Naive thymus-derived CD4-positive, alpha-beta T cell (primary cell): ENCODE measurements around the gene OR1A1. TPM values are rescaled to one million over a fixed set of nuclear protein-coding genes. Genes with fewer than 3 reads are reported as not detected.
A peak's percentile ranks its signal among the peaks of the same experiment; 100 is the strongest.

Experiments
- ATAC-seq: fragments of 150-1000 bp; cut with Tn5 transposase; 2 replicates; pipeline ENCODE4 v1.10.0; 2021; ENCODE audit warnings: mild to moderate bottlenecking, moderate library complexity
- CTCF ChIA-PET: fragments of 350-600 bp; sonication (Branson Sonifier 250); formaldehyde crosslinking; loops from one replicate; lab custom pipeline; 2021; ENCODE audit warnings: antibody characterized with exemption; lab: Charles Lee
- POLR2A ChIA-PET: fragments of 350-600 bp; sonication (Branson Sonifier 250); formaldehyde crosslinking; loops from one replicate; lab custom pipeline; 2021; ENCODE audit warnings: antibody characterized with exemption, inconsistent platforms; lab: Charles Lee
- DNase-seq, 9 donors: peaks; one replicate each; pipeline versions ENCODE4 v3.0.0 to v3.0.0-alpha.2; 2020 to 2022; ENCODE audit warnings: mixed read lengths in 1 of 9
- H3K27ac ChIP-seq: one replicate; pipeline ENCODE4 v1.7.0; 2013; ENCODE audit warnings: mild to moderate bottlenecking, low read depth, low read length, moderate library complexity
- H3K27me3 ChIP-seq, 2 donors: one replicate each; pipeline ENCODE4 v1.7.0; 2013; ENCODE audit warnings: low read length in 2 of 2, mild to moderate bottlenecking in 2 of 2, moderate library complexity in 2 of 2; ENCODE audit not compliant: control insufficient read depth in 2 of 2, insufficient read depth in 2 of 2
- H3K36me3 ChIP-seq, 3 experiments: 1 replicate in 2 of 3; 2 replicates in 1 of 3; pipeline ENCODE4 v1.7.0; 2013; ENCODE audit warnings: low read length in 3 of 3, mild to moderate bottlenecking in 3 of 3, moderate library complexity in 1 of 3; ENCODE audit not compliant: insufficient read depth in 3 of 3, control insufficient read depth in 2 of 3
- H3K4me1 ChIP-seq, 2 donors: one replicate each; pipeline ENCODE4 v1.7.0; 2013; ENCODE audit warnings: low read length in 2 of 2, mild to moderate bottlenecking in 2 of 2, moderate library complexity in 1 of 2; ENCODE audit not compliant: control insufficient read depth in 2 of 2, insufficient read depth in 2 of 2
- H3K4me3 ChIP-seq: 2 replicates; pipeline ENCODE4 v1.7.0; 2013; ENCODE audit warnings: mild to moderate bottlenecking, low read length
- H3K9me3 ChIP-seq, 3 experiments: 1 replicate in 2 of 3; 2 replicates in 1 of 3; pipeline ENCODE4 v1.7.0; 2013; ENCODE audit warnings: low read length in 3 of 3; ENCODE audit not compliant: control insufficient read depth in 2 of 3
- H3K27ac Mint-ChIP-seq, 9 donors: one replicate each; pipeline ENCODE4 v1.8.0; 2020 to 2022; ENCODE audit warnings: mixed read lengths in 9 of 9, mild to moderate bottlenecking in 8 of 9, moderate library complexity in 5 of 9, inconsistent platforms in 2 of 9
- H3K27me3 Mint-ChIP-seq, 5 donors: one replicate each; pipeline ENCODE4 v1.8.0; 2021 to 2022; ENCODE audit warnings: mixed read lengths in 5 of 5, mild to moderate bottlenecking in 1 of 5
- H3K36me3 Mint-ChIP-seq, 5 donors: one replicate each; pipeline ENCODE4 v1.8.0; 2020 to 2022; ENCODE audit warnings: mixed read lengths in 5 of 5, mild to moderate bottlenecking in 3 of 5, inconsistent platforms in 1 of 5
- H3K4me1 Mint-ChIP-seq, 7 donors: one replicate each; pipeline ENCODE4 v1.8.0; 2020 to 2022; ENCODE audit warnings: mixed read lengths in 7 of 7, mild to moderate bottlenecking in 3 of 7, inconsistent platforms in 1 of 7
- H3K4me3 Mint-ChIP-seq, 10 donors: one replicate each; pipeline ENCODE4 v1.8.0; 2020 to 2022; ENCODE audit warnings: mild to moderate bottlenecking in 10 of 10, mixed read lengths in 10 of 10, moderate library complexity in 6 of 10, inconsistent platforms in 2 of 10
- H3K9me3 Mint-ChIP-seq, 11 donors: one replicate each; pipeline ENCODE4 v1.8.0; 2020 to 2022; ENCODE audit warnings: mixed read lengths in 11 of 11, mild to moderate bottlenecking in 4 of 11, inconsistent platforms in 1 of 11, moderate library complexity in 1 of 11
- intact Hi-C, 2 donors: fragments of 100-400 bp; cut with micrococcal nuclease; formaldehyde crosslinking; loops; one replicate each; pipeline ENCODE4 v1.15.1; 2023
- polyA plus RNA-seq, 2 donors: library from polyadenylated mRNA; unstranded; fragments of 300-500 nt; fragmentation: Illumina TruSeq; gene quantifications; one replicate each; pipeline ENCODE4 v1.2.3, GENCODE V29; 2021
- total RNA-seq, 6 experiments: library from RNA in 5 of 6; stranded (reverse) in 5 of 6; gene quantifications; 1 replicate in 5 of 6; 2 replicates in 1 of 6; pipeline ENCODE4 v1.2.3 and lab custom pipeline; 2021 to 2026

Gene OR1A1, protein sequence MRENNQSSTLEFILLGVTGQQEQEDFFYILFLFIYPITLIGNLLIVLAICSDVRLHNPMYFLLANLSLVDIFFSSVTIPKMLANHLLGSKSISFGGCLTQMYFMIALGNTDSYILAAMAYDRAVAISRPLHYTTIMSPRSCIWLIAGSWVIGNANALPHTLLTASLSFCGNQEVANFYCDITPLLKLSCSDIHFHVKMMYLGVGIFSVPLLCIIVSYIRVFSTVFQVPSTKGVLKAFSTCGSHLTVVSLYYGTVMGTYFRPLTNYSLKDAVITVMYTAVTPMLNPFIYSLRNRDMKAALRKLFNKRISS
- not detected for total RNA-seq
- polyA plus RNA-seq, result not detected
- not detected for total RNA-seq (lab: John Stamatoyannopoulos, UW)

GRCh38 chr17:3207367-3207766, at the start of gene OR1A1:
Gene OR1A1 (plus strand): TSS chr17:3207667. CDS start chr17:3215621, 7,954 bp downstream.
- ATAC-seq, result no peak
- Mint-ChIP-seq H3K4me3 (no peak within 1 kb of the TSS), H3K27me3 (peaks cover 0 to 23% (median 7%) of the 10 kb centered on the region in 5 donors), H3K27ac (no peak within 1 kb of the TSS), H3K4me1 (no peaks in the 10 kb centered on the region), H3K36me3 (peaks cover 0 to 5% (median 0%) of the 10 kb centered on the region in 5 donors), H3K9me3 (peaks cover 0 to 25% (median 9%) of the 10 kb centered on the region in 11 donors)
- ChIA-PET CTCF (no interaction called here), POLR2A (no interaction called here)
- intact Hi-C loops, result no loop called here
- Histone ChIP-seq H3K9me3 (no peaks in the 10 kb centered on the region), H3K27me3 (no peaks in the 10 kb centered on the region), H3K4me1 (no peaks in the 10 kb centered on the region), H3K27ac (no peak within 1 kb of the TSS), H3K4me3 (no peak within 1 kb of the TSS), H3K36me3 (no peaks in the 10 kb centered on the region)
- no peak for DNase-seq

DNA sequence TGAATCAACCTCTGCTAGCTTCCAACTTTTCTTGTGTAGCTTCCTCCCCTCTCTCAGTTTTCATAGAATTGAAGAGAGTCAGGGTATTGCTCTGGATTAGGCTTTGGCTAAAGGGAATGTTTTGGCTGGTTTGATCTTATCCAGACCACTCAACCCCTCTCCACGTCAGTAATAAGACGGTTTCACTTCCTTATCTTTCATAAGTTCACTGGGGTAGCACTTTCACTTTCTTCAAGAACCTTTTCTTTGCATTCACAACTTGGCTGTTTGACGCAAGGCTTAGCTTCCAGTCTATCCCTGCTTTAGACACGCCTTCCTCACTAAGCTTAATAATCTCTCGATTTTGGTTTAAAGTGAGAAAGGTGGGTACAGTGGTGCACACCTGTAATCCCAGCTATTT, 39.9 kb upstream of the OR1A1 start:
- Mint-ChIP-seq H3K4me3 (peak overlapping the region in 1 of 10 donors; percentile 21), H3K9me3 (peaks cover 0 to 26% (median 10%) of the 10 kb centered on the region in 11 donors), H3K4me1 (no peaks in the 10 kb centered on the region), H3K36me3 (peaks cover 0 to 11% (median 4%) of the 10 kb centered on the region in 5 donors), H3K27me3 (peaks cover 0 to 34% (median 26%) of the 10 kb centered on the region in 5 donors), H3K27ac (no peak overlapping the region)
- no peaks in the 10 kb centered on the region for H3K27me3 ChIP-seq
- intact Hi-C loops, result no loop called here
- H3K9me3 ChIP-seq, result peaks cover 0 to 13% (median 0%) of the 10 kb centered on the region in 3 experiments
- POLR2A ChIA-PET, result no interaction called here
- CTCF ChIA-PET, result no interaction called here
- ATAC-seq, result peak; percentile 47
- no peaks in the 10 kb centered on the region for H3K4me1 ChIP-seq
- H3K4me3 ChIP-seq, result no peak overlapping the region
- no peak overlapping the region for H3K27ac ChIP-seq
- DNase-seq, result no peak
- no peaks in the 10 kb centered on the region for H3K36me3 ChIP-seq

- no peak overlapping the region for H3K4me3 ChIP-seq
- H3K36me3 ChIP-seq, result no peaks in the 10 kb centered on the region
- ChIA-PET POLR2A (no interaction called here), CTCF (no interaction called here)
- ATAC-seq (no peak), DNase-seq (no peak)
- H3K4me1 Mint-ChIP-seq, result no peaks in the 10 kb centered on the region
- H3K9me3 Mint-ChIP-seq, result peaks cover 0 to under 1% (median 0%) of the 10 kb centered on the region in 11 donors
- no peak overlapping the region for H3K27ac Mint-ChIP-seq
- H3K9me3 ChIP-seq, result no peaks in the 10 kb centered on the region
- peaks cover 0 to under 1% (median 0%) of the 10 kb centered on the region in 5 donors for H3K36me3 Mint-ChIP-seq
- no peaks in the 10 kb centered on the region for H3K27me3 ChIP-seq
- peaks cover 4 to 28% (median 18%) of the 10 kb centered on the region in 5 donors for H3K27me3 Mint-ChIP-seq
- no peaks in the 10 kb centered on the region for H3K4me1 ChIP-seq
- H3K27ac ChIP-seq, result no peak overlapping the region
- H3K4me3 Mint-ChIP-seq, result no peak overlapping the region
- intact Hi-C loops, result no loop called here
Observed at GRCh38 chr17:3189961-3190360, 17.5 kb upstream of the OR1A1 start.

DNA sequence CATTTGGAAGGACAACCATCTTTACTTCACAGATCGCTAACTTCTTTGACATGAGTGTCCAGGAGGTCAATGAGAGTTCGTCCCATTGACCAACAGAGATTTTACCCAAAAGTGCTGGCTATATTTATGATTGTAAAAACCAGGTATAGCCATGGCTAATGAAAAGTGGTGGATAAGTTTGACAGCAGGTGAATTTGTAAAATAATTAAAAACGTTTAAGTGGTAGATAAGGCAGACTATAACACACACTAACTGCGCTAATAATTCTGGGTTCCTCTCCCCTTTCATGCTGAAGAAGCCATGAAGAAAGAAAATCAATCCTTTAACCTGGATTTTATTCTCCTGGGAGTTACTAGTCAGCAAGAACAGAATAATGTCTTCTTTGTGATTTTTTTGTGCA, 10.2 kb upstream of the OR1A1 start, which contains the start of gene OR1A2:
OR1A2 (plus strand) TSS at position 301 of the 400 bp plus-strand sequence; CDS start at position 301, 0 bp downstream.
- Mint-ChIP-seq H3K4me3 (no peak within 1 kb of the TSS), H3K27ac (no peak within 1 kb of the TSS), H3K27me3 (peaks cover 3 to 42% (median 26%) of the 10 kb centered on the region in 5 donors), H3K4me1 (no peaks in the 10 kb centered on the region), H3K9me3 (peaks cover 2 to 26% (median 12%) of the 10 kb centered on the region in 11 donors), H3K36me3 (peaks cover 0 to 4% (median 1%) of the 10 kb centered on the region in 5 donors)
- no peak within 1 kb of the TSS for H3K27ac ChIP-seq
- H3K4me1 ChIP-seq, result no peaks in the 10 kb centered on the region
- H3K9me3 ChIP-seq, result no peaks in the 10 kb centered on the region
- no peak for ATAC-seq
- no peak for DNase-seq
- H3K4me3 ChIP-seq, result no peak within 1 kb of the TSS
- H3K27me3 ChIP-seq, result no peaks in the 10 kb centered on the region
- ChIA-PET POLR2A (no interaction called here), CTCF (no interaction called here)
- intact Hi-C loops, result no loop called here
- no peaks in the 10 kb centered on the region for H3K36me3 ChIP-seq

DNA sequence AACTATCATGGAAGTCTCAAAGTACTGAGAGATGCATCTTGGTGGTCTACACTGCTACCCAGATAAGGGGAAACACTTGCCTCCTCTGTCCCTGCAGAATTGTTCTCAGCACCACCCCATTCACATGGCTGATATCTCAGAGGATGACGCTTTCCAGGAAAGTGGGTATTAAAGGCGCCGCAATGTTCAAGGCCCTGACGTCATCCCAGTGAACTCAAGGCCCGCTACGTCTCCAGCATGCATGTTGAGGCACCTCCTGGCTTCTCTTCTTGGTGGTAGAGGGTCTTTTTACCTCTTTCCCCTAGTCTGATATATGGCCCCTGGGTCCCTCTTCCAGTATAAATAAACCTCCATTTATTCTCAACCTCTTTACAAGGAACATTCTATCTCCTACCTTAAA, 1.0 kb downstream of the OR1A1 start:
- Mint-ChIP-seq H3K36me3 (peaks cover 0 to 5% (median 0%) of the 10 kb centered on the region in 5 donors), H3K4me1 (peaks cover 0 to 2% (median 0%) of the 10 kb centered on the region in 7 donors), H3K9me3 (peaks cover 0 to 17% (median 9%) of the 10 kb centered on the region in 11 donors), H3K27ac (peak overlapping the region in 1 of 9 donors; percentile 67), H3K4me3 (no peak overlapping the region), H3K27me3 (peaks cover 4 to 25% (median 12%) of the 10 kb centered on the region in 5 donors)
- CTCF ChIA-PET, result no interaction called here
- intact Hi-C loops, result no loop called here
- Histone ChIP-seq H3K27ac (no peak overlapping the region), H3K27me3 (no peaks in the 10 kb centered on the region), H3K9me3 (no peaks in the 10 kb centered on the region), H3K4me3 (no peak overlapping the region), H3K4me1 (no peaks in the 10 kb centered on the region), H3K36me3 (no peaks in the 10 kb centered on the region)
- ATAC-seq (no peak), DNase-seq (no peak)
- POLR2A ChIA-PET, result no interaction called here

- H3K9me3 ChIP-seq, result no peaks in the 10 kb centered on the region
- peaks cover 2 to 24% (median 12%) of the 10 kb centered on the region in 5 donors for H3K27me3 Mint-ChIP-seq
- no peaks in the 10 kb centered on the region for H3K36me3 Mint-ChIP-seq
- no peak overlapping the region for H3K4me3 ChIP-seq
- CTCF ChIA-PET, result no interaction called here
- H3K27ac Mint-ChIP-seq, result no peak overlapping the region
- DNase-seq (no peak), ATAC-seq (no peak)
- intact Hi-C loops, result no loop called here
- H3K4me3 Mint-ChIP-seq, result no peak overlapping the region
- POLR2A ChIA-PET, result no interaction called here
- H3K4me1 Mint-ChIP-seq, result peaks cover 0 to 5% (median 0%) of the 10 kb centered on the region in 7 donors
- H3K27me3 ChIP-seq, result no peaks in the 10 kb centered on the region
- H3K9me3 Mint-ChIP-seq, result peaks cover 0 to 14% (median 3%) of the 10 kb centered on the region in 11 donors
- no peaks in the 10 kb centered on the region for H3K36me3 ChIP-seq
- no peak overlapping the region for H3K27ac ChIP-seq
- H3K4me1 ChIP-seq, result no peaks in the 10 kb centered on the region
Observed at GRCh38 chr17:3213001-3213400, 5.5 kb downstream of the OR1A1 start.
